ENCODE results near the gene ADCY5.

ADCY5 gene

DNA sequence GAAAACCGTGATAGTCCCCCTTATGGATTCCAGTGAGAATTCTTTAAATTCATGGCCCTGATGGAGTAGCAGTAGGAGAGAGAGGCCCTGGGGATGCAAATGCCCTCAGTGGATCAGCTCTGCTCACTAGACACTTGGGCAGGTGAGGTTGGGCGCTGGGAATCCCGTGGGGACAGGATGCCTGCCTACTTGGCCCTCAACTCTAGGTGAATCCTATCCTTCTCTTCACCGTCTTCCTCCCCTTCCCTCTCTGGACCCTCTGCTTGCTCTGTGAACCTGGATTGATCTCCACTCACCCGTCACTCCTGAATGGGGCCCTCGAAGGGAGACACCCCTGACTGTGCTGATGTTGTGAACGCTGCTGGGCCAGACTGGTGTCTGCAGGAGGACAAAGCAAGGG is 169.8 kb downstream of the ADCY5 start:
- no peak for DNase-seq (ENCODE audit: low read depth)
- no peak overlapping the region for H3K4me3 ChIP-seq (ENCODE audit: low read depth, low read length)
- TF ChIP-seq, protein P1, sequence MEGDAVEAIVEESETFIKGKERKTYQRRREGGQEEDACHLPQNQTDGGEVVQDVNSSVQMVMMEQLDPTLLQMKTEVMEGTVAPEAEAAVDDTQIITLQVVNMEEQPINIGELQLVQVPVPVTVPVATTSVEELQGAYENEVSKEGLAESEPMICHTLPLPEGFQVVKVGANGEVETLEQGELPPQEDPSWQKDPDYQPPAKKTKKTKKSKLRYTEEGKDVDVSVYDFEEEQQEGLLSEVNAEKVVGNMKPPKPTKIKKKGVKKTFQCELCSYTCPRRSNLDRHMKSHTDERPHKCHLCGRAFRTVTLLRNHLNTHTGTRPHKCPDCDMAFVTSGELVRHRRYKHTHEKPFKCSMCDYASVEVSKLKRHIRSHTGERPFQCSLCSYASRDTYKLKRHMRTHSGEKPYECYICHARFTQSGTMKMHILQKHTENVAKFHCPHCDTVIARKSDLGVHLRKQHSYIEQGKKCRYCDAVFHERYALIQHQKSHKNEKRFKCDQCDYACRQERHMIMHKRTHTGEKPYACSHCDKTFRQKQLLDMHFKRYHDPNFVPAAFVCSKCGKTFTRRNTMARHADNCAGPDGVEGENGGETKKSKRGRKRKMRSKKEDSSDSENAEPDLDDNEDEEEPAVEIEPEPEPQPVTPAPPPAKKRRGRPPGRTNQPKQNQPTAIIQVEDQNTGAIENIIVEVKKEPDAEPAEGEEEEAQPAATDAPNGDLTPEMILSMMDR (IDR thresholded peaks at IDR 0.05; ENCODE audit: low read depth, low read length, missing control alignments), result no peak

DNA sequence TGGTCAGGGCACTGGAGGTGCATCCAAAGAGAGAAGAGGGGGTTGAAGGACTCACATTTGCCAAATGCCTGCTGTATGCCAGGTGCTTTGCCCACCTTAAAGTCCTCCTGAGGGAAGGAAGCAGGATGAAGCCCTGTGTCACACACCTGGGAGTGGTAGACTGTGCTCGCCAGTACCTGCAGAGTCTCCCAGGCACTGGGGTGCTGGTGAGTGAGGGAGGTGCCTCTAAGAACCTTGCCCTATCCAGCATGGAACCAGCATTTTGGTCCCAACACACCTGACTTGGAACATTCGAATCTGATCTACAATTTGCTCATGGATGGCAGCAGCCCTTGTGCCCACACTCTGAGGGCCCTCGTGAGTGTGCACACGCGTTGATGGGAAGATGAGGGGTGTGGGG is 170.4 kb downstream of the ADCY5 start:
- no peak for DNase-seq (ENCODE audit: low read depth)
- TF ChIP-seq, protein P1 (IDR thresholded peaks at IDR 0.05; ENCODE audit: low read depth, low read length, missing control alignments), result no peak
- no peak overlapping the region for H3K4me3 ChIP-seq (ENCODE audit: low read depth, low read length)

DNA sequence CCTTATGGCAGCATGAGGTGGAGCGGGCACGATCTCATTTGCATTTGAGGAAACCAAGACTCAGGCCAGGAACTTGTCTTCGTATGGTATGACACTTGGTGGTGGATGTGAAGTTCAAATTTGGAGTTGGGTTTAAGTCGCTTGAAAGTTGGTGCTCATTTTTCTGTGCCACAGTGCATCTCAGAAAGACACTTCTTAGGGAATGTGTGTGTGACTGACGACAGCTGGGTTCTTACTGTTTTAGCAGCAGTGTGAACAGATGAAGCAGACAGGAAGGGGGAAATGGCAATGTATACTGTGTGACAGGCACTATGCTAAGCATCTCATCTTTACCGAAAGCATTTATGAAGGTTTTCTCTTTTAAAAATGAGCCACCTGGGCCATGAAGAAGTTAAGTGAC is 171.8 kb downstream of the ADCY5 start:
- H3K4me3 ChIP-seq (ENCODE audit: low read depth, low read length), result no peak overlapping the region
- TF ChIP-seq, protein P1 (IDR thresholded peaks at IDR 0.05; ENCODE audit: low read depth, low read length, missing control alignments), result no peak
- no peak for DNase-seq (ENCODE audit: low read depth)

DNA sequence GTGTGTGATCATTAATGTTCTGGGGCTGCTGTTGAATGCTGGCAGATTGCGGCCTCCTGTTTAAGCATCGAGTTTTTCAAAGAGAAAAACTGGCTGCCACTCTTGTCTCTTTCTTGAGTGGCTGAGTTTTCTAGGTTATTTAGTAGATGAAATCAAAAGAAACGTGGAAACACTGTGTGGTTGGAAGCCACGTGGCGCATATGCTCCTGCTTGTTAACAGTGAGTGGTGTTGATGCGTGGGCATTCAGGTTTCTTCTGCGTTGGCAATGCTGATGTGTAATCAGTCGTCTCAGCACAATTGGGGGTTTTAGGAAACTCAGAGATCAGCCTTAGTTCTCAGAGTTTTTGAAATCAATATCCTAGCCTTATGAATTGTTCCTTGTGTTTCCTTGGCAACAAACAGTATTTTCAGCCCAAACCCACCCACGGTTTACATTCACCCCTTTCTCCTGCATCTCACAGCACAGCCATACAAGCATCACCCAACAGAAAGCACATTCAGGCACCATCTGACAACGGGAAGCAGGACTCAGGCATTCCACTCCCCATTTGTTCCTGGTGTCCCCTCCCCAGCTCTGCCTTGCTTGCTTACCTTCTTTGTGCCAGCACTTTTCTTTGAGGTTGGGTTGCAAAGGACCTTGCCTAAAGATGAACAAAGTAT is 172.4 kb downstream of the ADCY5 start:
- TF ChIP-seq, protein P1 (IDR thresholded peaks at IDR 0.05; ENCODE audit: low read depth, low read length, missing control alignments), result no peak
- no peak for DNase-seq (ENCODE audit: low read depth)

DNA sequence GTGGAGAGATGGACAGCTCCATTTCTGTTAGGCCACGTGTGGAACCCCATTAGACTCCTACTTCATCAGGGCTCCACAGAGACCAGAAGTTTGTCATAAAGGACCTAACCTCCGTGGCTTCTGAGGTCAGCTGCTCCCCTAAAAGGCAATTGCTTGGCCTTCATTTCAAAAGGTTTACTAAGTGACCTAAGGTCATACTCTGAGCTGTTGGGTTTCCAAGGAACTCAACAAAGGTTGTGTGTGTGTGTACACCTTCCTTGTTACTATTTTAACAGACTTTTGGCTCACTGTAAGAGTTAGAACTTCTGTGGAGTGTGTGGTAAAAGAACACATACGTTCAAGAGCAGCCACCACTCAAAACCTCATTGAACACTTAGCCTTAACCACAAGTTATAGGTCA is 173.2 kb downstream of the ADCY5 start:
- H3K4me3 ChIP-seq (ENCODE audit: low read depth, low read length), result no peak overlapping the region
- TF ChIP-seq, protein P1 (IDR thresholded peaks at IDR 0.05; ENCODE audit: low read depth, low read length, missing control alignments), result no peak
- no peak for DNase-seq (ENCODE audit: low read depth)

More for the DNA sequence above, 172.4 kb downstream of the ADCY5 start:
- no peak overlapping the region for H3K4me3 ChIP-seq (ENCODE audit: low read depth, low read length)

DNA sequence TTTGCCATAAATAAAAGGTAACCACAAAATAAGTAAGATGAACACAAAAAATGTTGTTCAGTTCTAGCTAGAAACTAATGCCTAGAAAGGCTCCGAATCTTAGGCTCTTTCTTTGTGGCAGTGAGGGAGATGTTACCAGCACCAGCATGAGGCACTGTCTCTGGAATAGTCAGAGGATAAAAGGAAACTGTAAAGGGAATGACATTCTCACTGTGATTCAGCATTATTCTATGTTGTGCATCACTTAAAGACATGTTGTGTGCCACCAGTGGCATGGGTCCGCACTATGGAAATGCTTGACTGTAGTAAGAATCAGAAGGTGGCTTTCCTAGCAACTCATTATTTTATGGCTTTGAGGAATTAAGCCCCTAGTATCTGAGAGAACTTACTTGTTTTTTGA is 176.3 kb downstream of the ADCY5 start:
- TF ChIP-seq, protein P1 (IDR thresholded peaks at IDR 0.05; ENCODE audit: low read depth, low read length, missing control alignments), result no peak
- H3K4me3 ChIP-seq (ENCODE audit: low read depth, low read length), result no peak overlapping the region
- no peak for DNase-seq (ENCODE audit: low read depth)

All from GM12864 (cell line).